HepG2 (cell line): ENCODE results near the gene STK39. TPM values are rescaled to one million over a fixed set of nuclear protein-coding genes. Genes with fewer than 3 reads are reported as not detected.

Experiments
- ATAC-seq: fragments of 200-7000 bp; cut with Tn5 transposase; 3 replicates; pipeline ENCODE4 v1.9.1; 2020; ENCODE audit warnings: mild to moderate bottlenecking, moderate library complexity
- BruUV-seq: library from RNA; stranded (reverse); fragments of 400-500 nt; replicated peaks from 2 replicates; lab custom pipeline; 2021; lab: Mats Ljungman, UMichigan
- CTCF ChIA-PET: fragments of 300-600 bp; formaldehyde crosslinking; extraction: SDS; loops from one replicate; lab custom pipeline; 2021; ENCODE audit warnings: low total read pairs, inconsistent platforms, low intra/inter-chr PET ratio; lab: Yijun Ruan, JAX
- POLR2A ChIA-PET: fragments of 350-600 bp; sonication (Branson Sonifier 250); formaldehyde crosslinking; loops from one replicate; lab custom pipeline; 2020; ENCODE audit warnings: antibody characterized with exemption, inconsistent platforms; lab: Yijun Ruan, JAX
- DNase-seq: peaks from one replicate; pipeline ENCODE4 v3.0.0-alpha.2; 2015; ENCODE audit warnings: low spot score
- FAIRE-seq: peaks from 3 replicates; lab custom pipeline; 2011; peaks lifted over from hg19 to GRCh38; lab: Jason Lieb, UNC
- H2AFZ ChIP-seq: one replicate; pipeline ENCODE4 v1.6.1; 2011; ENCODE audit warnings: low read length, inconsistent platforms
- H3K27ac ChIP-seq: fragments of 300-600 bp; 3 replicates; pipeline ENCODE4 v1.8.0; 2011; ENCODE audit warnings: mixed run types, mild to moderate bottlenecking, mixed read lengths, low read length, inconsistent platforms; ENCODE audit not compliant: insufficient read depth; ENCODE audit errors: extremely low read length
- H3K27me3 ChIP-seq, 2 experiments: fragments of 200-600 bp in 1 of 2; 2 replicates in 1 of 2; 3 replicates in 1 of 2; pipeline versions ENCODE4 v1.6.0 to v1.8.0; 2011; ENCODE audit warnings: low read length in 2 of 2, mild to moderate bottlenecking in 2 of 2, moderate library complexity in 2 of 2, inconsistent platforms in 1 of 2; ENCODE audit not compliant: insufficient read depth in 2 of 2, control insufficient read depth in 1 of 2
- H3K36me3 ChIP-seq, 2 experiments: fragments of 200-600 bp in 1 of 2; replicated peaks in 1 of 2; 2 replicates in 1 of 2; 3 replicates in 1 of 2; pipeline versions ENCODE4 v1.5.1 to v1.8.0; 2011; ENCODE audit warnings: low read length in 2 of 2, inconsistent platforms in 1 of 2; ENCODE audit not compliant: insufficient read depth in 2 of 2, control insufficient read depth in 1 of 2
- H3K4me1 ChIP-seq: 2 replicates; pipeline ENCODE4 v1.5.1; 2012; ENCODE audit warnings: low read length, inconsistent platforms; ENCODE audit not compliant: insufficient read depth
- H3K4me2 ChIP-seq: 2 replicates; pipeline ENCODE4 v1.6.0; 2011; ENCODE audit warnings: low read depth, low read length, inconsistent platforms
- H3K4me3 ChIP-seq, 3 experiments: fragments of 200-600 bp in 1 of 3; sonication (generic), shearing (Covaris generic) in 1 of 3; replicated peaks in 1 of 3; 2 replicates each; pipeline ENCODE4 v1.5.1; 2011 to 2016; ENCODE audit warnings: low read length in 3 of 3, inconsistent platforms in 2 of 3, low read depth in 2 of 3, mild to moderate bottlenecking in 2 of 3, control low read depth in 1 of 3, mixed read lengths in 1 of 3; ENCODE audit not compliant: insufficient read depth in 1 of 3
- H3K79me2 ChIP-seq: one replicate; pipeline ENCODE4 v1.6.1; 2011; ENCODE audit warnings: low read length, inconsistent platforms; ENCODE audit not compliant: insufficient read depth
- H3K9ac ChIP-seq: 2 replicates; pipeline ENCODE4 v1.6.0; 2011; ENCODE audit warnings: mild to moderate bottlenecking, low read depth, low read length, inconsistent platforms; ENCODE audit not compliant: insufficient read depth
- H3K9me3 ChIP-seq: 2 replicates; pipeline ENCODE4 v1.5.1; 2012; ENCODE audit warnings: mild to moderate bottlenecking, low read length
- H4K20me1 ChIP-seq: 2 replicates; pipeline ENCODE4 v1.6.0; 2011; ENCODE audit warnings: inconsistent platforms, mild to moderate bottlenecking, low read length, moderate library complexity; ENCODE audit not compliant: insufficient read depth
- CERS6 ChIP-seq: sonication (generic); formaldehyde crosslinking; IDR thresholded peaks from 2 replicates; pipeline ENCODE4 v1.5.0; 2020; ENCODE audit warnings: missing genetic modification reagents
- JUNB ChIP-seq: sonication (generic); formaldehyde crosslinking; IDR thresholded peaks from 2 replicates; pipeline ENCODE4 v1.8.0; 2022; ENCODE audit warnings: missing genetic modification reagents, mild to moderate bottlenecking, borderline replicate concordance
- ZEB1 ChIP-seq: IDR thresholded peaks from 2 replicates; pipeline ENCODE4 v1.6.1; 2012; ENCODE audit warnings: mild to moderate bottlenecking, low read depth, inconsistent platforms; ENCODE audit not compliant: insufficient replicate concordance
- WGBS: methylation state at CpG from one replicate; pipeline ENCODE4 v1.1.6; 2017; ENCODE audit warnings: low lambda C conversion rate; 5-methylcytosine and 5-hydroxymethylcytosine counted together
- in situ Hi-C: cut with HindIII; loops from 2 replicates; pipeline ENCODE4 v1.10.0; 2017; ENCODE audit warnings: low pct_unique_long_range_greater_than_20kb; ENCODE audit not compliant: extremely low pct_ligation_motif_present
- intact Hi-C: fragments of 100-400 bp; cut with micrococcal nuclease; formaldehyde crosslinking; loops from one replicate; pipeline ENCODE4 v1.10.0; 2022; ENCODE audit not compliant: unreplicated experiment
- polyA plus RNA-seq, 8 experiments: library from polyadenylated mRNA; depleted of rRNA in 3 of 8; stranded (reverse) in 7 of 8; unstranded in 1 of 8; fragments of >200 nt; fragmentation: Illumina TruSeq in 4 of 8; extraction: Trizol in 4 of 8; gene quantifications; 2 replicates each; pipeline versions ENCODE4 v1.2.1 to v1.2.3, GENCODE V29; 2011 to 2016; ENCODE audit warnings: low read depth in 4 of 8, missing spikeins in 1 of 8, mixed read lengths in 1 of 8; ENCODE audit not compliant: insufficient read depth in 1 of 8
- total RNA-seq, 5 experiments: library from RNA; depleted of rRNA; stranded (reverse); fragments of >200 nt; fragmentation: Illumina TruSeq; extraction: Trizol; gene quantifications; 2 replicates each; pipeline ENCODE4 v1.2.3, GENCODE V29; 2016; ENCODE audit warnings: low read depth in 1 of 5

STK39 gene
- total and polyA plus RNA-seq, 2 of the 13 experiments (the other 11 are each of a cell fraction or from before 2014, with no cell fraction given), result 27.3 to 38.4 TPM

GRCh38 chr2:168138374-168138773, 109.0 kb downstream of the STK39 start (continued):
- TF ChIP-seq CERS6 (CRISPR knock-in tag) (no peak), ZEB1 (no peak)

GRCh38 chr2:168137510-168138180, 109.8 kb downstream of the STK39 start:
- no peaks in the 10 kb centered on the region for H3K9me3 ChIP-seq
- in situ Hi-C loops (loop anchor here (25.0 kb wide), 1 partner anchor 775 kb away; the partner anchor contains the start of gene G6PC2), intact Hi-C loops (loop anchor here (2.0 to 5.0 kb wide), 4 partner anchors 55 to 191 kb away; no protein-coding TSS in a partner anchor)
- TF ChIP-seq JUNB, result no peak
- no peak overlapping the region for H3K4me3 ChIP-seq
- H3K4me2 ChIP-seq, result no peak overlapping the region
- peaks cover 9 to 63% of the 10 kb centered on the region in 2 experiments for H3K36me3 ChIP-seq
- no peaks in the 10 kb centered on the region for H4K20me1 ChIP-seq
- BruUV-seq, result no TSS peak
- WGBS, result 98% methylated on average over 3 of the region's 3 CpGs
- DNase-seq (no peak), ATAC-seq (no peak), FAIRE-seq (no peak)
- no peaks in the 10 kb centered on the region for H3K27me3 ChIP-seq
- no peak overlapping the region for H3K9ac ChIP-seq
- H3K79me2 ChIP-seq, result no peaks in the 10 kb centered on the region
- no peaks in the 10 kb centered on the region for H3K4me1 ChIP-seq
- CTCF ChIA-PET, result interaction anchor here (1.6 to 2.3 kb wide), 2 partner anchors 199 to 622 kb away, joined by 3 to 8 read pairs; no protein-coding TSS in a partner anchor
- POLR2A ChIA-PET, result no interaction called here
- H3K27ac ChIP-seq, result no peak overlapping the region
- H2AFZ ChIP-seq, result no peak overlapping the region
